CD4-positive, alpha-beta T cell treated with Interleukin-4 for 4 hours (primary cell): ENCODE data around the gene TBC1D23.

ENCODE experiments used
- DNase-seq: peaks from one replicate; pipeline ENCODE4 v3.0.0-alpha.2; 2020

Gene TBC1D23

GRCh38 chr3:100354850-100355249 lies 94.1 kb downstream of the TBC1D23 start:
- no peak for DNase-seq

- no peak for DNase-seq
These were observed 97.6 kb downstream of the TBC1D23 start for GRCh38 chr3:100358413-100358812.

GRCh38 chr3:100359035-100359434 lies 98.2 kb downstream of the TBC1D23 start:
- no peak for DNase-seq

GRCh38 chr3:100360757-100361496 lies 100.1 kb downstream of the TBC1D23 start:
- no peak for DNase-seq

GRCh38 chr3:100361897-100362296 lies 101.1 kb downstream of the TBC1D23 start:
- DNase-seq, result no peak

GRCh38 chr3:100364421-100364820 lies 103.6 kb downstream of the TBC1D23 start:
- DNase-seq, result no peak

GRCh38 chr3:100366424-100366823 lies 105.6 kb downstream of the TBC1D23 start:
- DNase-seq, result no peak

GRCh38 chr3:100368441-100368840 lies 107.6 kb downstream of the TBC1D23 start:
- no peak for DNase-seq

GRCh38 chr3:100370756-100371155 lies 110.0 kb downstream of the TBC1D23 start:
- no peak for DNase-seq

- DNase-seq, result no peak
These were observed 113.7 kb downstream of the TBC1D23 start for GRCh38 chr3:100374521-100374920.
